GM18907 (cell line): Measurements from ENCODE around the gene CHRD.
A peak's percentile ranks its signal among the peaks of the same experiment; 100 is the strongest.

ENCODE experiments used
- ATAC-seq: cut with Tn5 transposase; IDR thresholded peaks from one replicate; pipeline ENCODE4 v1.9.1; 2021; ENCODE audit warnings: mild to moderate bottlenecking, moderate library complexity; ENCODE audit not compliant: unreplicated experiment

CHRD gene

GRCh38 chr3:184360070-184360928, 19.6 kb upstream of the CHRD start:
- no peak for ATAC-seq

GRCh38 chr3:184360929-184361531, 18.8 kb upstream of the CHRD start:
- ATAC-seq: peak; percentile 5

- peak; percentile 33 for ATAC-seq
These were observed 18.3 kb upstream of the CHRD start, which contains the start of the genes CLCN2 and POLR2H for GRCh38 chr3:184361532-184361931. CLCN2 (minus strand) TSS chr3:184361605; CDS start chr3:184361479, 126 bp downstream. POLR2H (plus strand) TSS chr3:184361710; CDS start chr3:184363493, 1,783 bp downstream.

GRCh38 chr3:184361932-184362667, 17.8 kb upstream of the CHRD start:
- ATAC-seq: peak; percentile 12

GRCh38 chr3:184362668-184363546, 16.9 kb upstream of the CHRD start:
- peak; percentile 85 for ATAC-seq

GRCh38 chr3:184366619-184367289, 13.1 kb upstream of the CHRD start:
- ATAC-seq: no peak

- ATAC-seq: no peak
These were observed 11.7 kb upstream of the CHRD start for GRCh38 chr3:184368116-184368515.

- no peak for ATAC-seq
These were observed 11.2 kb upstream of the CHRD start for GRCh38 chr3:184368586-184369183.

GRCh38 chr3:184371570-184372018, 8.3 kb upstream of the CHRD start:
- ATAC-seq: peak; percentile 67

GRCh38 chr3:184372296-184372821, 7.5 kb upstream of the CHRD start:
- no peak for ATAC-seq

GRCh38 chr3:184372911-184373310, 6.9 kb upstream of the CHRD start:
- ATAC-seq: no peak

- ATAC-seq: no peak
These were observed 6.4 kb upstream of the CHRD start for GRCh38 chr3:184373422-184373821.

GRCh38 chr3:184375747-184376461, 4.0 kb upstream of the CHRD start:
- ATAC-seq: no peak

- no peak for ATAC-seq
These were observed 2.5 kb upstream of the CHRD start for GRCh38 chr3:184377374-184377773.

GRCh38 chr3:184377882-184378445, 1.9 kb upstream of the CHRD start, which contains the start of gene THPO:
THPO (minus strand) TSS chr3:184378207; CDS start chr3:184376259, 1,948 bp downstream.
- ATAC-seq: no peak

- ATAC-seq: no peak
These were observed 1.1 kb upstream of the CHRD start for GRCh38 chr3:184378651-184379357.

- no peak for ATAC-seq
These were observed 352 bp downstream of the CHRD start for GRCh38 chr3:184380185-184380626.
